Activated CD4-positive, alpha-beta T cell treated with anti-CD3 and anti-CD28 coated beads, Interleukin-2, amount 50 U/mL, for 48 hours (primary cell): Measurements from ENCODE around the gene NCK2.

Experiments used
- DNase-seq, 2 experiments: peaks; one replicate each; pipeline ENCODE4 v3.0.0-alpha.2; 2020

The NCK2 gene

DNA sequence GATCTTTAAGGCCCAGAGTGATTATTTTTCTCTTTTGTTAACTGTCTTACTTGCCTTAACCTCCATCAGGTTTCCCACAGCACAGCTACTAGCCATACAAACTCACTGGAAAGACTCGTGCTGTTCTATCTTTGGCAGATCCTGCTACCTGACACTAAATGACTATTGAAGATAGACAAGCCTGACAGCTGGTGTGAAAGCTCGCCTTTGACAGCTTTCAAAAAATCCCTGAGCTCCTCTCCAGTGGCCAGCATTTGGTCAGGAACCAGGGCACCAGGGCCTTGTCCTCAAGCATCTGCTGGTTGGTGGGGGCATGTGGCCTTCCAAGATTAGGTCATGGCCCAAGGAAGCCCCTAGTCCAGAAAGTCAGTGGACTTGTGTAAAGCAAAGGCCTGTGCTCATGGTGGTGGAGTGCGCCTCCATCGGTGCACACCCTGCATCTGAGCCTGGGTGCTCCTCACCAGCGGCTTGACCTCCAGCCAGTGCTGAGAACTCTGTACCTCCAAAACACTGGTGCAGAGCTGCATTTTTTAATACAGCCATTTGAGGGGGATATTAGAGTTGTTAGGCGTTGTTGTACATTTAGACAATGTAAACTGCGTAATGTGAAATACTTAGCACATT is 158.5 kb downstream of the NCK2 start:
- DNase-seq: no peak

DNA sequence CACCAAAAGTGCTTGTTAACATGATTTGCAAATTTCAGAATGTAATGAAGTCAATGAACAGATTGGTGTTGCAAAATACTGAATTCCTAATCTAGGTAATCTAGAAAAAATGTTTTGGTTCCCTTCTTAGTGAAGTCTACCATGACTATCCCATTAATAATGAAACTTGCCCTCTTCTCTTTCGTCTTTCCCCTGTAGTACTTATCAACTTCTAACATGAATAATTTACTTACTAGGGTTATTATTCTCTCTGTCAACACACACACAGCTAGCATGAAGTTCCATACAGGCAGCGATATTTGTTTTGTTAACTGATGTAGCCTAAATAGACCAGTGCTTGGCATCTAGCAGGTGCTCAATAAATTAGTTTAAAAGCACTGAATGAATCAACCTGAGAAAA is 160.2 kb downstream of the NCK2 start:
- DNase-seq: no peak

DNA sequence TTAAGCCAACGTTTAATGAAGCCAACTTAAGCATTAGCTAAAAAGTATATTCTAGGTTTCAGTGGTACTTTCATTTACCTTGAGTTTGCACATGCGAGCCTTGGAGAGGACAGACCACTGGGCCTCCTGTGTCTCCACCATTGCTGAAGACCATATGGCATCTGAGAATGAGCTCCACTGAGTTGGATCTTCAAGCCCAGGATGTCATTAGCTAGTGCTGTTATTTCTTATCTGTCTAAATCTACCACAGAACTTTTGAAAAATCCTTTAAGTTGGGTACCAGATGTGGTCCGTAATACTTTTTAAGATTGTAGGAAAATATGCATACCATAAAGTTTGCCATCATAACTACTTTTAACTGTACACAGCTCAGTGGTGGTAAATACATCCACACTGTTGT is 161.8 kb downstream of the NCK2 start:
- DNase-seq: no peak

- DNase-seq: no peak
Measured at GRCh38 chr2:105907184-105907583, 162.5 kb downstream of the NCK2 start.

DNA sequence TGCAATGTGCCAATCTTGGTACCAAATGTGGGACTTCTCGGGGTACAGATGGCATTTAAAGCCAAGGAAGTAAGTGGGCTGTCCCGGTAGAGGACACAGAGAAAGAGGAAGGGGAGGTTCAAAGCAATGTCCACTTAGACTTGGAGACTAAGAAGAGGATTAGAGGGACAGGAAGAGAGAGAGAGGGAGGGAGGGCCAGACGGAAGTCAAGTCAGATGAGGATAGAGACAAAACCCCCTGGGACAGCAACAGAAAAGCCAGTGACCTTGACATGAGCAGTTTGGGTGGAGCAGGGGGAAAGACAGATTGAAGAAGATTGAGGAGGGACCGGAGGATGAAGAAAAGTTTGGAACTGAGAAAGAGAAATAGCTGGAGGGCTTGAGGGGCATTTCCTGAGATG is 164.5 kb downstream of the NCK2 start:
- DNase-seq: no peak

DNA sequence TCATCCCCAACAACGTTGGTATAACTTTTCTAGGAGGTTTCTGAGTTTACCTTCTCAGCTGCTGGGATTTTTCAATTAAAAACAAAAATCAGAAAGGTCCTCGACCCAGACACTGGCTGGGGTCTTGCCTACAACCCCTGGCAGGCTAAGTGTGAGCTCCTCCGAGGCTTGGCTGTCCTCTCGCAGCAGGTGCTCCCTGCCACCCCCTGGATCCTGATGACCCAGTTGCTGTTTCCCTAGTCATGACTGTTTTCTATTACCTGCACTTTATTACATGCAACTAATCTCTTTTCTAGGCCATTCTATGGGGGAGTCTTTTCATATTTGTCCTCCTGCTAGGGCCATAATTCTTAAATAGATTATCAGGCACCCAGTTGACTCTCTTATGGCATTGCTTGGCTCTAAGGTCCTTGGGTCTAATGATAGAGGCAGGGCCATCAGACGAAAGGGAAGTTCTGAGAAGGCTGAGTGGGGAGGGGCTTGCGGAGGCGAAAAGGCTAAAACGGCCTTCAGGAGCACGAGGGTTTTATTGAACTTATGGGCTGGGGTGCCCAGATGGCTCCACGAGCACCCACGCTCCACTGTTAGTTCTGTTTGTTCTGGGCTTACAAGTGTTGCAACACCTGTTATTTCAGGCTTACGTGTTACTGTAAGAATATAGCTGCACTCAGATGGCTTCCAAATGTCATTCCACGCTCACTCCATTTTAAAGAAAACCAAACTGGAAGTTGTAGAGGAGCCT is 166.0 kb downstream of the NCK2 start:
- DNase-seq: no peak

GRCh38 chr2:105911425-105911824 is 166.7 kb downstream of the NCK2 start:
- DNase-seq: no peak

GRCh38 chr2:105912081-105912480 is 167.4 kb downstream of the NCK2 start:
- DNase-seq: no peak

- DNase-seq: no peak
Measured at GRCh38 chr2:105915005-105915558, 170.4 kb downstream of the NCK2 start.

GRCh38 chr2:105917226-105917625 is 172.5 kb downstream of the NCK2 start:
- no peak for DNase-seq

GRCh38 chr2:105917688-105918087 is 173.0 kb downstream of the NCK2 start:
- no peak for DNase-seq

DNA sequence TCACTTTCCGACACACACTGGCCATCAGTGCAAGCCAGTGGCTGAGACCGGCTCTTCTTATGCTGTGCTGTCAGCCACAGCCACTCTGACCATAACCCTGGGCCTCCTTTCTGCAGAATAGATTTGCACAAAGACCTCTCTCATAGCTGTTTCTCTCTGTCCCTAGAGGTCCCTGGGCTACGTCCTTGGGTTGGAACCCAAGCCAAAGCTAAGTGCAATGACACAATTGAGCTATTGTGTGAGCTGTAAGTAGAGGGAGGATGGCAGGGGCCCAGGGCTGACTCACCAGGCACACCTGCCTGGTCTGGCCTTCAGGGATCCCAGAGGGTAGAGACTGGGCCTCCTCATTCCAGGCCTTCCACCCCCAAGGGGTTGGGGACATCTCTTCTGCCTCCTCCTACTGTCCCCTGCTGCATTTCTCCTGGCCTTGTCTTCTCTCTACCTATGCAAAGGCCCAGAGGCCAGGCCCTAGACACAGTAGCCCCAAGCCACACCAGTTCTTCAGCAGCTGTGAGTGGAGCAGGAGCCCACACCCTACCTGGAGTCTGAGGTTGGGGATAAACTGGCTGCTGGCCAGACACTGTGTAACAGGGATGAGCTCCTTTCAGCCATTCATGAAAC is 174.6 kb downstream of the NCK2 start:
- DNase-seq: no peak

GRCh38 chr2:105919826-105920225 is 175.1 kb downstream of the NCK2 start:
- peak; percentile 57 to 65 for DNase-seq

GRCh38 chr2:105924271-105924670 is 179.6 kb downstream of the NCK2 start:
- DNase-seq: no peak

DNA sequence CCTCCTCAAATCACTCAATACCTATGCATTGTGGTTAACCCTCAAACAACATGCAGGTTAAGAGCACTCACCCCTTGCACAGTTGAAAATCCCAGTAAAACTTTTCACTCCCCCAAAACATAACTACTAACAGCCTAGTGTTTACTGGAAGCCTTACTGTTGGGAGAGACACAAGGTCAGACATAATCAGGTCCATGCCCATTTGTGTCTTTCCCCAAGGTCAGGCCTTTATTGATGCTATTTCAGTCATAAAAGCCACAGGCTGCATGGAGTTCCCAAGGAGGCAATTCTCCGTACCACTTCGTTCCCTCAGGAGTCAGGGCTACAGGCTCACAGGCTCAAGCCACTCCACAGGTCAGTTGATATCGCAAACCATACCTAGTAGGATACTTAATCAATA is 180.2 kb downstream of the NCK2 start:
- DNase-seq: no peak

- no peak for DNase-seq
Measured at GRCh38 chr2:105925390-105925789, 180.7 kb downstream of the NCK2 start.

DNA sequence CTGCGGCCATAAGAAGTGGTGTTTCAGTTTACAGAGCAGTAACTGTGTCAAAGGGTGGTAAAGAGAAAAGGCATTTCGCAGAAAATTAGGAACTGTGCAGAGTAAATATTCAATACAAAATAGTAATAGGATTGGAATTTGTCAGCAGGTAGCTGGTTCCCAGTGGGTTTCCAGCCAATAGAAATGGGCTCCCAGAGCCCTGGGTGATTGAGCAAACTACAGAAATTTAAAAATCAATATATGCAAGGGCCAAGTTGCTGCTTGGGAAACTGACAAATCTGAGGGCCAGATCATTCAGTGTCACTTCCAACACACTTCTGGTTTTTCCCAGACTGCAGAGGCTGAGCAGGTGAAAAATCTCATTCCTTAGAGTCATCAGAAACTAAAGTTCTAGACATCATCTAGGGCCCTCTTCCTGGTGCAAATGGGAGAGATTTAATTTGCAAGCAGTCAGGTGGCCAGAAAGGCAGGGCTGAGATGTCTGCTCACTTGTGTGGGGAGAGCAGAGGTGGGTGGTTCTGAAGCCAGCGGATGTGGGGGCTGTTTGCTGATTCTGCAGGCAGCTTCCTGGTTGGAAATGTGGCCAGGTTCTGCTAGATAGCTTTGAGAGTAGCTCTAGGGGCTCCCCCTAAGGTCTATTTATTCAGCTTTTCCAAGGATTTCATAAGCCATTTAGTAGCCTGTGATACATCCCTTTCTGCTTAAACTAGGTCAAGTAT is 182.4 kb downstream of the NCK2 start:
- peak; percentile 45 to 61 for DNase-seq

DNA sequence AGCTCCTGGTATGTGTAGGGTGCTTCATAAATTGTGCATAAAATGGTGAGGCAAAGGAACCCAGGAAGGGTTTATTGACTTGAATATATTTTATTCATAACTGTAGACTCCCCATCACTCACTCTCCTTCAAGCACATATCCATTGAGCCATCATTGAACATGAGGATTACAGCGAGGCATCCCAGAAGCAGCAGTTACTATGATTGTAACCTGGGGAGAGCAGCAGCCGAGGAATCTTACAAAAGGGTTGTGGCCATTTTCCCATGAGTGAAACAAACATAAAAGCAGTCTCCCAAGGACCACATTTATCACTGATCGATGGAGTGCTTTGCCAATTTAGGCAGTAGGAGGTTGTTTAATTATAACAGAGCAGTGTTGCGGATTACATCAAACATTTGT is 183.4 kb downstream of the NCK2 start:
- DNase-seq: no peak

DNA sequence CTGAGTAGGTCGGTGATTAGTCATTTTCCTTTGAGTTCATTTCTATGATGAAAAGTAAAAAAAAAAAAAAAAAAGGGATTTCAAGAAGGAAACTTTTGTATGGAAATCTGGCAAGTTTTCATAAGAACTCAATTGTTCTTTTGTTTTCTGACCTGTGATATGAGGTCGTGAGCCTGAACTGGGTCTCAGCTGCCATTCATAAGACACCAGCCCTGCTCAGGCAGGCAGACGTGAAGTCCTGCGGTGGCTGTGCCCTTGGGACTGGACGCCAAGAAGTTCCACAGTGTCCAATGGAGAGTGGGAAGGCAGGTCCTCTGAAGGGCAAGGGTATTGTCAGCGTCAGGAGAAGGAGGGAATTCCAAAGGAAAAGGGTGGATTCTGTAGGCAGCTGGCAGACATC is 183.9 kb downstream of the NCK2 start:
- no peak for DNase-seq

GRCh38 chr2:105929516-105929915 is 184.8 kb downstream of the NCK2 start:
- peak; percentile 46 to 53 for DNase-seq

DNA sequence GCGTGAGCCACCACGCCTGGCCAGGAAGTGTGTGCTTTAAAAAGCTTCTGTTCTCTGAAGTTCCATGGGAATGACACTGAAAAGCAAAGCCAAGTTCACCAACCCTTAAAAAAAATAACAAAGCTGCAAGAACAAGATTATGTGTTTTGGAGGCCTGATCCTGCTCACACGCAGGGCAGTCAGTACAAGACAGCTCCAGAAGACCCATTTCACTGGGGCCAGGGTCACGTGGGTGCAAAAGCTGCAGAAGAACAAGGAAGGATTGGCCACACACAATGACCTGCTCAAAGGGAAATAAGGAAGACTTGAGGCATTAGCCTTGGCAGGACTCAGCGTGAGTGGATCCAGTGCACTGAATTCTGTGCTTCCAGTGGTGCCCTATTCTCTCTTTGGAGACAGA is 187.9 kb downstream of the NCK2 start:
- no peak for DNase-seq

GRCh38 chr2:105933906-105934305 is 189.2 kb downstream of the NCK2 start:
- DNase-seq: no peak

- peak; percentile 31 to 53 for DNase-seq
Measured at GRCh38 chr2:105934467-105934866, 189.8 kb downstream of the NCK2 start.
